Activated CD8-positive, alpha-beta memory T cell treated with anti-CD3 and anti-CD28 coated beads for 1 hour (primary cell): Measurements from ENCODE around the gene OR4A15.

Source experiments
- DNase-seq, 2 donors: peaks; one replicate each; pipeline ENCODE4 v3.0.0-alpha.2; 2020; ENCODE audit warnings: low read depth in 1 of 2; ENCODE audit errors: extremely low read depth in 1 of 2

OR4A15 gene

DNA sequence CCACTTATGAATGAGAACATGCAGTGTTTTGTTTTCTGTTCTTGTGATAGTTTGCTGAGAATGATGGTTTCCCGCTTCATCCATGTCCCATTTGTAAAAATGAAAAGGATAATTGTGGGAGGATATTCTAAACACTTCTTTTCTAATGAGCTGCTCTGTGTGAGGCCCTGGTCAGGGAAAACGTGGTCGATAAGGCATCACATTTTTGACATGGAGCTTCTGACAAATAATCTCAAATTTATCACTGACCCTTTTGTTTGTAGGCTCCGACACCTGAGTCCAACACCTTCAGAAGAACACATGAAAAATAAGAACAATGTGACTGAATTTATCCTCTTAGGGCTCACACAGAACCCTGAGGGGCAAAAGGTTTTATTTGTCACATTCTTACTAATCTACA, at the start of gene OR4A15:
OR4A15 (plus strand) TSS at position 301 of the 400 bp plus-strand sequence; CDS start at position 301, 0 bp downstream.
- no peak for DNase-seq

DNA sequence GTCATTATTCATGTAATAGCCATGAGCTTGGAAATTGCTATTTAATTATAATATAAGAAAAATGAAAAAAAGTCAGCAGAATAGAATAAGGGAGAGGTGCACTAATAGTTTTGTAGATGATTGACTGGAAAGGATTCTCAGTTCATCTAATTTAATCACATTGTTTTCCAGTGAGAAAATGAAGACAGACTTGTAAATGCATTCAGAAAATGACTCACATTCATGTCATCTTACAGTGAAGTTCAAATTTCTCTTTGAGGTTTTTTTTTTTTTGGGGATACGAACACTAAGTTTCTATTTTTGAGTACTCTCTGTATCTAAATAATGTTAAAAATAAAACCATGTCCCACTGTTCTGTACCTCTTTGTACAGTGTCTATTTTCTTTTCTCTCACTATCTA, 43.3 kb upstream of the OR4A15 start:
- no peak for DNase-seq

DNA sequence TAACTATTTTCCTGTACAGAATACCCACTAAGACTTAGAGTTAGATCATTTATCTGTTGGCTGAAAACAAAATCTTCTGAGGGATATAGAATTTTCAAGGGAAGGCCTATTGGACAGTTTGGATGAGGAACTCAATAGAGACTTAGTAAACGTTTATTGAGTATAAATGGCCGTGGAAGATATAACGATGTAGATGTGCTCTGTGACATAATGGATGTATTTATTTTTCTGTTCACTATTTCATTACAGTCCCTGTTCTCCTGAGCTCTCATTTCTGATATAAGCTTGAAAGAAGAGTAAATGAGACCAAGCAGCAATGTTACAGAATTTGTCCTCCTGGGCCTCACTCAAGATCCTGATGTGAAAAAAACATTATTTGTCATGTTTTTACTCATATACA, 24.9 kb upstream of the OR4A15 start, which contains the start of gene OR4A16:
OR4A16 (plus strand) TSS at position 301 of the 400 bp plus-strand sequence; CDS start at position 301, 0 bp downstream.
- no peak for DNase-seq

DNA sequence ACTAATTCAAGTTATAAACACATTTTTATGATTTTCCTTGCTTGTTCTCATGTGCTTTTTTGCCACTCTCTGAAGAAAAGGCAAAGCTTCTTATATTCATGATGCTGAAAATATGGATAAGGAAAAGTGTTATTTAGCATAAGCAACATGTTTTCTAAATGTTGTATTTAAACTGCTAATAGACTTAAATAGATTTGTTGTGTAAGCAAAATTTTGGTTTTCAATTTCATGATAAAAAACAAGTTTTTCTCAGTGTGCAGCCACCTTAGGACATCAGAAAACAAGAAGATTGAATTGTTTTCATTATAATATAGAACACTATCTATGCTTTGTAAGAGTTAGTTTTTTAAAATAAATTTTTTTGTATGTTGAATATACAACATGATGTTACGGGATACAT, 22.5 kb upstream of the OR4A15 start:
- DNase-seq = no peak

DNA sequence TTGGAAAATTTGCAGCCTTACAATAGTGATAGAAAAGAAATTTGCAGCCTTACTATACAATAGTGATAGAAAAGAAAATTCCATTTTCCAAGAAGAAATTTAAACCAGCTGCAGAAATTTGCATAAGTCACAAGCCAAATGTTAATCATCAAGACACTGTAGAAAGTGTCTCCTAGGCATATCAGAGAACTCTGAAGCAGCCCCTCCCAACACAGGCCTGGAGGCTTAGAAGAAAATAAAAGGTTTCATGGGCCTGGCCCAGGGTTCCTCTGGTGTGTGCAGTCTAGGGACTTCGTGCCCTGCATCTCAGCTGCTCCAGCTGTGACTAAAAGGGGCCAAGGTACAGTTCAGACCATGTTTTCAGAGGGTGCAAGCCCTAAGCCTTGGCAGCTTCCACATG, 18.7 kb upstream of the OR4A15 start:
- DNase-seq = no peak

DNA sequence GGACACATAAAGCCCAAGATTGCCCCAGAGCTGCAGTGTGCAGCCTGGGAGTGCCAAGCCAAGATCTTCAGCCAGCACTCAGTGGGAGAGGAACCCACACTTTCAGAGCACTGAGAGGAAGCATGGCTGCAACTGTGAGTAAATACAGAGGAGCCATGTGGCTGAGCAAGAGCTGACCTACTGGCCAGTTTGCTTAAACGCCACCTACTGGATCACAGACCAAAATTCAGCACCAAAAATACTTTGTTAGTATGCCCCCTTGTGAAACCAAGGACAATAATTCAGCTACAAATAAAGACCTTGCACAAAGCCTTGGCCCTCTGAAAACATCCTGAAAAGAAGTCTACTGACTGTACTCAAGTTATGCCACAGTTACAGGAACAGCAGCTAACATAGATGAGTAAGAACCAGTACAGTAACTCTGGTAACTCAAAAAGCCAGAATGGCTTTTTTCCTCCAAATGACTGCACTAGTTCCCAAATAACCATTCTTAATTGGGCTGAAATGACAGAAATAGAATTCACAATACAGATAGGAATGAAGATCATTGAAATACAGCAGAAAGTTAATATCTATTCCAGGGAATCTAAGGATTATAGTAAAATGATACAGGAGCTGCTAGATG, 10.1 kb upstream of the OR4A15 start:
- no peak for DNase-seq

DNA sequence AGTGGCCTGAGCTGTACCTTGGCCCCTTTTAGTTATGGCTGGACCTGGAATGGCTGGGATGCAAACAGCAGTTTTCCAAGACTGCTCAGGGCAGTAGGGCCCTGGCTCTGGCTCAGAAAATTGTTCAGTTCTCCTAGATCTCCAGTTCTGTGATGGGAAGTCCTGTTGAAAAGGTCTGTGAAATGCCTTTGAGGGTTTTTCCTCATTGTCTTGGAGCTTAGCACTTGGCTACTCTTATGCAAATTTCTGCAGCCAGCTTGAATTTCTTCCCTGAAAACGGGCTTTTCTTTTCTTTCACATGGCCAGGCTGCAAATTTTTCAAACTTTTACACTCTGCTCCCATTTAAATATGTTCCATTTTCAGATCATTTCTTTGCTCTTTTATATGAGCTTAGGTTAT, 33.2 kb downstream of the OR4A15 start:
- DNase-seq = no peak
